Lung microvascular endothelial cell (primary cell): ENCODE measurements around the gene KRTAP2-2. TPM values are rescaled to one million over a fixed set of nuclear protein-coding genes. Genes with fewer than 3 reads are reported as not detected.
"Not testable (repeated sequence)": the region's sequence is repeated elsewhere in the genome, so short reads cannot be mapped to it uniquely, and the experiment has no call there.

Experiments
- DNase-seq, 2 donors: peaks; one replicate each; pipeline versions ENCODE4 v3.0.0 to v3.0.0-alpha.2; 2010; ENCODE audit warnings: low read depth in 2 of 2
- total RNA-seq: library from RNA; depleted of rRNA; stranded (reverse); fragments of >200 nt; gene quantifications from 2 replicates; pipeline ENCODE4 v1.2.1, GENCODE V29; 2014

The KRTAP2-2 gene
- total RNA-seq = not detected in 2 replicates

GRCh38 chr17:41055130-41055529, at the start of gene KRTAP2-2:
KRTAP2-2 (minus strand) TSS chr17:41055230; CDS start chr17:41055211, 19 bp downstream.
- not testable (repeated sequence) for DNase-seq

GRCh38 chr17:41104386-41105038, 49.5 kb upstream of the KRTAP2-2 start:
- DNase-seq = peak in 1 of 2 donors; percentile 24

GRCh38 chr17:41103896-41104295, 48.9 kb upstream of the KRTAP2-2 start:
- no peak for DNase-seq

GRCh38 chr17:41101586-41102259, 46.7 kb upstream of the KRTAP2-2 start, which contains the start of gene KRTAP4-16:
KRTAP4-16 (minus strand) TSS chr17:41102209; CDS start chr17:41102209, 0 bp downstream.
- no peak for DNase-seq

DNA sequence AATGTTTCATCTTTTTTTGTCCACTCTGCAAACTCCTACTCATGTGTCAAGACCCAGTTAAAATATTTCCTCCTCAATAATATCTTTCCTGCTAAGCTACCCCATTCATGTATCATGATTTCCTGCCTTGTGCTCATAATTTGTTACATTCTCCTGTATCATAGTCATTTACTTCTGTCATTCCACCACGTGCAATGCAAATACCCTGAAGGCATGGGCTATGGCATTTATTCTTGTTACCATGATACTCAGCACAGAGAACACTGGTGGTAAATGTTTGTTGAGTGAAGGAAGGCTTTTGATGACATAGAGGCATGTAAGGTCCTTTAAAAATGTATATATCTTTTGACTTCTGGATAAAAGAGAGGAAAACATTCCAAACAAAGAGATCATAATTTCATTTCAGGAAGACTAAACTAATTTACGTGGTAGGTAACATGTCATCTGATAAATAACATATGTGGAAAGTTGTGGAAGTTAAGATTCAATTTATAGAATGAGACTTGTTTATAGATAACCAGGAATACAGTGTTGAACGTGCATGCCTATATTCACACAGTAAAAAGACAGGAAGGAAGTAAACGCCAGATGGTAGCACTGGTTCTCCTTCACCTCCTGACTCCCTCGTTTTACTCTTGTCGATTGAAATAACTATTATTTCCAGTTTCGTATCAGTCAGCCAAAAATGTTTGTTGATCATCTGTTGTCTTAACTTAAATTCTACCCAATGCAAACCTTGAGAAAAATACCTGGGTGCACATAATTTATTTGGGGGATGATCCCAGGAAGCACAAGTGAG, 44.9 kb upstream of the KRTAP2-2 start:
- DNase-seq = peak; percentile 46 to 48

- no peak for DNase-seq
Observed at GRCh38 chr17:41098481-41098880, 43.5 kb upstream of the KRTAP2-2 start.

GRCh38 chr17:41098042-41098441, 43.0 kb upstream of the KRTAP2-2 start, which contains the start of gene KRTAP4-8:
KRTAP4-8 (minus strand) TSS chr17:41098142; CDS start chr17:41098084, 58 bp downstream.
- DNase-seq = no peak

- no peak for DNase-seq
Observed at GRCh38 chr17:41096055-41096454, 41.0 kb upstream of the KRTAP2-2 start.

- not testable (repeated sequence) for DNase-seq
Observed at GRCh38 chr17:41088760-41089352, 33.8 kb upstream of the KRTAP2-2 start.

- DNase-seq = not testable (repeated sequence)
Observed at GRCh38 chr17:41084100-41084856, 29.2 kb upstream of the KRTAP2-2 start, which contains the start of gene KRTAP4-7. KRTAP4-7 (plus strand) TSS chr17:41084150; CDS start chr17:41084207, 57 bp downstream.

DNA sequence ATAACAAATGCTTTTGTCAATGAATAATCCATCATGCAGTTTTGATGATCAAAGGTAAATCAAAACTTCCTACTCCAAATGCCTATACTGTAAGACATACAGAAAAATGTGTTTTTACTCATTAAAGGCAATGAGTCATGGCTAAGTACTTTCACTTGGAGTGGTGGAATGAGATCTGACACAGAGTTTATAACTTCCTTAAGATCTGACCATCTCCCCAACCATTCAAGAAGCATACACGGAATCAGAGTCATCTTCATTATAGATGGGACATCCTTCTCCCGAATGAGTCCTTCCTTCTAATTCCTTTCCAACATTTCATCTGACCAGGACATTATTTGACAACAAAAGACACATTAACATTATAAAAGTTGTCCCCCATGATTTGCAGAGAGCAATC, 28.4 kb upstream of the KRTAP2-2 start:
- not testable (repeated sequence) for DNase-seq

DNA sequence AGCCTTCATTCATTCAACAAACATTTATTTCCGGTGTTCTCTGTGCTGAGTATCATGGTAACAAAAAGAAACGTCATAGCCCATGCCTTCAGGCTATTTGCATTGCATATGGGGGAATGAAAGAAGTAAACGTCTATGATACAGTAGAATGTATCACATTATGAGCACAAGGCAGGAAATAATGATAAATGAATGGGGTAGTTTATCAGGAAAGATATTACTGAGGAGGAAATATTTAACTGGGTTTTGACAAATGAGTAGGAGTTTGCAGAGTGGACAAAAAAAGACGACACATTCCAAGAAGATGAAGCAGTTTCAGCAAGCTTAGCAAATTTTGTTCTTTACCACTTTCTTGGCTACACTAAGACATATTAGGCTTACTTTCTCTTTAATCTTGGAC, 27.6 kb upstream of the KRTAP2-2 start:
- no peak for DNase-seq

DNA sequence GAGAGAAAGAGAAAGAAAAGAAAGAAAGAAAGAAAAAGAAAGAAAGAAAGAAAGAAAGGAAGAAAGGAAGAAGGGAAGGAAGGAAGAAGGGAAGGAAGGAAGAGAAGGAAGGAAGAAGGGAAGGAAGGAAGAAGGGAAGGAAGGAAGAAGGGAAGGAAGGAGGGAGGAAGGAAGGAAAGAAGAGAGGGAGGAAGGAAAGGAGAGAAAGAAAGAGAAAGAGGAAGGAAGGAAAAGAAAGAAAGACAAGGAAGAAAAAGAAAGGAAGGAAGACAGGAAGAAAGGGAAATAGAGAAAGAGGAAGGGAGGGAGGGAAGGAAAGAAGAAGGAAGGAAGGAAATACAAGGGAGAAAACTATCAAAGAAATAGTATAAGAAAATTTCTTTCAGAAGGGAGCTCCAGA, 21.8 kb upstream of the KRTAP2-2 start:
- no peak for DNase-seq

GRCh38 chr17:41073676-41074075, 18.6 kb upstream of the KRTAP2-2 start:
- no peak for DNase-seq

- no peak for DNase-seq
Observed at GRCh38 chr17:41071606-41072360, 16.8 kb upstream of the KRTAP2-2 start.

- no peak for DNase-seq
Observed at GRCh38 chr17:41069031-41069430, 14.0 kb upstream of the KRTAP2-2 start.

DNA sequence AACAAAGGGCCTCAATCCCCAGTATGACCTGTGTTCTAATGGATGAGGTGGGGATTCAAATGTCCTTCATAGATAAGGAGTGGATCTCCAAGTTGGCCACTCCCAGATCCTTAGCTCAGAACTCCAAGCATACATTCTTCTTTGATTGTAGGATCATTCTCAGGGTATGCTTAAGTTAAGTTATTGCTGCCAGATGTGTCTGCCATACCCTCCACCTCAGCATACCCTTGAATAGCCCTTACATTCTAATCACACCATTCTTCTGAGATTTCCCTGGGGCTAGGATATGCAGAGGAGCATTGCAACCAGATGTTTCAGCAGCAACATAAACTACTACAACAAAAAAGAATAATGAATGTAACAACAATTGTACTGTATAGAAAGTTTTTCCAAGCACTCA, 12.3 kb upstream of the KRTAP2-2 start:
- no peak for DNase-seq

- no peak for DNase-seq
Observed at GRCh38 chr17:41065829-41066624, 11.0 kb upstream of the KRTAP2-2 start, which contains the start of gene KRTAP2-4. KRTAP2-4 (minus strand) TSS chr17:41065879; CDS start chr17:41065845, 34 bp downstream.
